HG03039 (cell line): ENCODE measurements around the gene SH3PXD2B.
"Not testable (repeated sequence)": the region's sequence is repeated elsewhere in the genome, so short reads cannot be mapped to it uniquely, and the experiment has no call there.

Experiments used
- ATAC-seq: cut with Tn5 transposase; IDR thresholded peaks from one replicate; pipeline ENCODE4 v1.9.1; 2021; ENCODE audit warnings: mild to moderate bottlenecking, moderate library complexity; ENCODE audit not compliant: unreplicated experiment

SH3PXD2B gene

DNA sequence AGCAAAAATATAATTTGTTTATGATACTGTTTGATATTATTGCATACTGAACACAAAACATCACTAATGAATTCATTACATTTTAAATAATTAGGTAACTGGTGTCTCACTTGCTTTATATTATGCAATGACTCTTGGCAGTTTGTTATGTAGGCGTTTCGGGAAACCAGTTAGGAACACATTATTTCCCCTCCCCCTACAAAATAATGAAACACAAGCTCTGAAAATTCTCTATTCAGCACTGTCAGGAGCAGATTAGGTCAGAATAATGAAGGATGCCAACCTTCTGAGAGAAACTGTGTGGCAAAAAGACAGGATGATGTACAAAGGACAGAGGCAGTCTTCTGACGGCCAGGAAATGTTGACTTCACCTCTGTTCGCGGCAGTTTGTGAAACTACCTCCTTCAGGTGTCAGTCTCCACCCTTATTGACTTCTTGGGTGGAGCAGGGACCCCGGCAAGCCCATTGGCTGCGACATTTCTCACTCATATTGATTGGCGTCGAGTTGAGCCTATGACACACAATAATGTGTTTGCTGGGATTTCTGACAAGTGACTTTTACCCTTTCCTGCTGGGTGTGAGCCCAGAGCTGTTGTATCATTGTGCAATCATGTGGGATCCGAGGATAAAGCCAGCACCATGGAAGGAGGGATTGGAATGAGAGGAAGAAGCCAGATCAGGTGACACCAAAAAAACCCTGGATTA, 33.9 kb downstream of the SH3PXD2B start:
- no peak for ATAC-seq

DNA sequence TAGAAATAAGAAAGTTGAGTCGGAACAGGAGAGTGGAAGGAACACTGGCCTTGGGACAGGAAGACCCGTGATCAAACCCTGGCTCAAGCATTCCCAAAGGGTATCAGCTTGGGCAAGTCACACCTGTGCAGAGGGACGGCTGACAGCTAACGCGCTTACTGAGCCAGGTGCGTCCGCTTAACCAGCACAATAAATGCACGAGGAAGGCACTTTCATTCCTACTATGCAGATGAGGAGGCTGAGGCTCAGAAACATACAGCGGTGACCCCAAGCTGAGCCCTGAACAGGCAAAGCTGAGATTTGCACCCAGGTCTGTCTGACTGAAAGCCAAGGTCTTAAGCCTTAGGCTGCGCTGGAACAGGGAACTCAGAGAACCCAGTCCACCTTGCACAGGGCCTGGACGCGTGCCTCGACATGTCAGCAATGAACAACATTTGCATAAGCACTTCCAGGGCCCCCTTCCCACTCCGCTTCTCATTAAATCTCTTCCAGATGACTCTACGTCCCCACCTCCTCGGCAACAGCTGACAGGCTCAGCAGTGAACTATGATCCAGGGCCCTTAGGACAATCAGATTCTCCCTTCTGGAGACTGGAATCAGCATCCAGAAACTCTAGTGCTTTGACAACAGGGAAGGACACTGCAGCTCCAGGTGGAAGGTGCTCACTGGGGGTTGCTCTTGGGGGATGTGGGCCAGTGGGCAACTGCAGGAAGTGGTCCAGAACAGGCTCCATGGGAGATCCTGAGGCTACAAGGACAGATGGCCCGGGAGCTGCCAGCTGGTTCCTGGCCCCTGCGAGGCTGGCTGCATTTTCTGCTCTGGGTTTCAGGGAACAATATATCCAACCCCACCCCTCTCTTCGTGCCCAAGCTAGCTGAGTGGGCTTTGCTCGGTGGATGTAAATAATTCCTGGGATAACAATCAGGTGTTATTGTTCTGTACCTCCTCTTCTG, 35.2 kb downstream of the SH3PXD2B start:
- ATAC-seq: no peak

DNA sequence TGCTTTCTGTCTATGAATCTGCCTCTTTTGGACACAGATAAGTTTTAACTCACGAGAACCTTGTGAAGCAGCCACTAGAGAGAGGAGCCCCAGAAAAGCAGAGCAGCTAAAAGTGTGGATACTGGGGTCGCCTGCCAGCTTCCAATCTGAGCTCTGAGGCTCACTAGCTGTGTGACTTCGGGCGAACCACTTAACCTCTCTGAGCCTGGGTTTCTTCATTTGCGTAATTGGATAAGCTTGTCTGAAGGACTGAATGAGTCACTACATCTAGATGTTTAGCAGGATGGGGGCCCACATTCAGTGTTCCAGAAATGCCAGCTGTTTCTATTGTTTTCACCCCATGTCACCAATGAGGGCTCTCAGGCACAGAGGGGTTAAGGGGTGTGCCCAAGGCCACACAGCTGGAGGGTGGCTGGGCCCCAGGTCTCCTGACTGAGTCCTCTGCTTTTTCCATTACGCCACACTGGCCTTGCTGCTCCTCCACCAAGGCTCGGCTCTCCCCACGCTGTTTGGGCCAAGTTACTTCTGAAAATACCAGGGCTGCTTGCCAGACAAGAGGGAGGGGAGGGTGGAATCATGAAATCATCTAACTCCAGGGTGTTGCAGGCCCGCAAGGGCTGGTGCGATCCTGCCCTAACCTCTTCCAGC, 36.2 kb downstream of the SH3PXD2B start:
- no peak for ATAC-seq

DNA sequence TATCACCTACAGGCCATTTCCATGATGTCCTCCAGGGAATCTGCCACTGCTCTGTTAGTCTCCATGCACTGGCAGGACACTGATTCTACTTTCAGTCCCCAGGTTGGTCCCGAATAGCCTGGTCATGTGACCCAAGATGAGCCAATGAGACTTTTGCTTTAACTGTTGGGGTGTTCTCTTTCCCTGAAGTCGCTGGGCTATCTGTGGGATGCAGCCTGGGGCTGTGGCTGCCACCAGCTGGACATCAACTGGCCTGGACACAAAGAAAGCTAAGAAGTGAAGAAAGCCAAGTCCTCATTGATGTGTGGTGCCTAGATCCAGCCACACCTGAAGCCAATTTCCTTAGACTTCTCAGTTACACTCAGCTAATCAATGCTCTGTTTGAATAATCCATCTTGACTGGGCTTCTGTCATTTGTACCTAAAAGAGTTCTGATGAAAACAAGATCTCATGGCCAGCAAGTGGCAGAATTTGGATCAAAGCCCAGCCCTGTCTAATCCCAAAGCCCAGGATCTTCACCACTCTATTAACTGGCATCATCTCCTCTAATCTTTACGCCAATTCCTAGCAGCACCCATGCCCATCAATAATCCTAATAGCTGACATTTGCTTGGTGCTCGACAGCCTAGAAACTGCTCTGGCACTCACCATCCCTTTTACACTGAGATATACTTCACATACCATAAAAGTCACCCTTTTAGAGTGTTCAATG, 37.0 kb downstream of the SH3PXD2B start:
- no peak for ATAC-seq

DNA sequence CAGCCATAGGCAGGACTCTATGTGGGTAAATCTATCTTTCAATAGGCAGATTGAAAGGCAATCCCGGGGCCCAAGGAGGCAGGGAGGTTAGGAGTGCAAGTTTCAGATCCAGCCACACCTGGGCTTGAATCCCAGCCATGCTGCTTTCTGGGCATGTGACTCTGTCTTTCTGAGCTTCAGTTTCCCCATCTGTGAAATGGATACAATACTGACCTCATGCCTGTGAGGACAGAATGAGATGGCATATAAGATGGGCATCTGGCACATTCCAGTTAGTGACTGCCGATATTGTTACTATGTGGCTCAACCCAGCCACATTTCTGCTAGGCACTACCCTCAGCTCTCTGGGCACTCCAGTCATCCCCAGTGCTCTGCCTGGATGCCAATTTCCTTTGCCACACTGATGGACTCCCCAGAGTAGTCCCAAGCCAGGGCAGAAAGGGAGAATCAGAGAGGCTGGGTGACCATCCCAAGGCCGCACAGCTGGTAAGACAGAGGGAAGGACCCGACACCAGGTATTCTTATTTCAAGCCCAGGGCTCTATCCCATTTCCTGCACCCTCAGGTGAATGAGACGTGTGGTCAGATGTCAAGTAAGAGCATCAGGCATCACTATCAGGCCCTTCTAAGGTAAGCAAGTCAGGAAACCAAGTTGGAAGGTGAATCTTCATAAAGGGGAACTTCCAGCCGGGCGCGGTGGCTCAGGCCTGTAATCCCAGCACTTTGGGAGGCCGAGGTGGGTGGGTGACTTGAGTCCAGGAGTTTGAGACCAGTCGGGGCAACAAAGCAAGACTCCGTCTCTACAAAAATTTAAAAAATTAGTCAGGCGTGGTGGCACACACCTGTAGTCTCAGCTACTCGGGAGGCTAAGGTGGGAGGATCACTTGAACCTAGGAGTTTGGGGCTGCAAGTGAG, 38.7 kb downstream of the SH3PXD2B start:
- ATAC-seq: no peak

DNA sequence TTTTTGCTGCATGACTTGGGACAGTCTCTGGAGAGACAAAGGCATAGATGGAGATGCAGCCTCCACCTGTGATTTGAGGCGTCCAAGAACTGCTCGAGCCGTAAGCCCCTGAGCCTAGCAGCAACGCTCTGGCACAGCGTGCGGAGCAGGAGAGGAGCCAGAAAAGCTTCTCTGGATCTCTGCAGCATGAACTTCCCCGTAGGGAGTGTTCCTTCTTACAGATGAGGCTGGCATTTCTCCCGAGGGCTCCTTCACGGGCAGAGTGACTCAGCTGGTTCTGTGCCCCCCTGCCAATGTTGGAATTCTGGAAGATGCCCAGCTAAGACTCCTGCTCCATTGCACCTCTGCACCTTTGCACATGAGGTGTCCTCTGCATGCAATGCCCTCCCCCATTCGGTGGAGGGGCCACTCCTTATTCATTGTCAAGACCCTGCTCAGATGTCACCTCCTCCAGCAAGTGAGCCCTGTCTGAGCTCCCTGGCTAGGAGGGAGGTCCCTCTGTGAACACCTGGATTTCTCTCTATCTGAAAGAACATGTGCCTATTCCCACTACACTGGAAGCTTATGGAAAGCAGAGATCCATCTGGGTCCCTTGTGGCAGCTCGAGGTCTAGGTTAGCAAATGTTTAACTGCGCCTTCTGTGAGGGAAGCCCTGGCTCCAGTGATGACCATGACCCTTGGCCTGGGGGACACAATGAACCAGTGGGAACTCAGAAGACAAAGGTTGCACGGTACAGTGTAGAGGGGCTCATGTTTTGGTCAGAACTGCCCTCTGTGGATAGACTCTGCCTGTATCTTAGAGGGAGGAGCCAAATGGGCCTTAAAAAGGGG, 39.6 kb downstream of the SH3PXD2B start:
- ATAC-seq: no peak

DNA sequence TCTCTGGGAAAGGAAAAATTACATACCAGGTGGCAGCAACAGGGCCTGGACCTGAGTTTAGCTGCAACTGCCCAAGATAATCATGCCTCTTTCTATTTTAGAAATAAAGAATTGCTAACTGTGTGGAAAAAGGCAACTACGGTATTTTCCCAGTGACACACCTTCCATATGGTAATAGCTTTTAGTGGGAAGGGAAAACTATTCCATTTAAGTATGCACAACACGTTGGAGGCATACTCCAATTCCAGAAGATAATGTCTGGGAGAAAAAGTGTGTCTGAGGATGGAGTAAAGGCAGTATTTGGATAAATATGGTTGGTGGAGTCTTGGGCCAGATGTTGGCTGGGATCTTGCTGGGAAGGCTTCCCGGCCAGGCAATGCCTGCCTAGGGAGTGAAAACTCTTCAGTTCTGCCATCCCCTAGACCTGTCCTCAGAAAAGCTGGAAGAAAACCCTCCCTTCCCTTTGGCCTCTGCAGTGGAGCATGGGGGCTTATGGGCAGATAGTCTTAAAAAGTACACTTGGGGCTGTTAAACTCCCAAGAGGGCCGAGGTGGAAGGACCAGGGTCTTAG, 40.6 kb downstream of the SH3PXD2B start:
- no peak for ATAC-seq

DNA sequence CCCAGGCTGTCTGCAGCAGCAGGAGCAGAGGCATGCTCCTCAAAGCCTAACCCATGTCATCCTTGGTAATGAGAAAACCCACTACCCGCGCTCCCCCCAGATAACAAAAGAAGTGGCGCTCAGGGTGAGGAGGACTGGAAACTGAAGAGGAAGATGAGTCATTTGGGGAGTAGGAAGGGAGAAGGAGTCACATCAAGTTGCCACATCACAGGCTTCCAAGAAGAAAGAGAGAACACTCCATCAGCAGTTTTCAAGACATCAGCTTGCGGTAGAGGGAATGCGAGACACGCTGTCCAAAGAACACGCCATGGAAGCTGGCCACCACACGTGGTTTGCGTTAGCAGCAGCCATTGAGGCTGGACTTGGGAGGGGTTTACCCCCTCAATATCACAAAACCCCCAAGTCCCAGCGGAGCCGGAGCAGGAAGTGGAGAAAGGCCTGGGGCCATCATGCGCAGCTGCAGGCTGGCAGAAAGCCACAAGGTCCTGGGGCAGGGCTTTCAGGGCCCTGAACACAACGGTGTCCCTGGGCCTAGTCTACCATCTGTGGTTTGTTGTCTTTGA, 41.5 kb downstream of the SH3PXD2B start:
- no peak for ATAC-seq

DNA sequence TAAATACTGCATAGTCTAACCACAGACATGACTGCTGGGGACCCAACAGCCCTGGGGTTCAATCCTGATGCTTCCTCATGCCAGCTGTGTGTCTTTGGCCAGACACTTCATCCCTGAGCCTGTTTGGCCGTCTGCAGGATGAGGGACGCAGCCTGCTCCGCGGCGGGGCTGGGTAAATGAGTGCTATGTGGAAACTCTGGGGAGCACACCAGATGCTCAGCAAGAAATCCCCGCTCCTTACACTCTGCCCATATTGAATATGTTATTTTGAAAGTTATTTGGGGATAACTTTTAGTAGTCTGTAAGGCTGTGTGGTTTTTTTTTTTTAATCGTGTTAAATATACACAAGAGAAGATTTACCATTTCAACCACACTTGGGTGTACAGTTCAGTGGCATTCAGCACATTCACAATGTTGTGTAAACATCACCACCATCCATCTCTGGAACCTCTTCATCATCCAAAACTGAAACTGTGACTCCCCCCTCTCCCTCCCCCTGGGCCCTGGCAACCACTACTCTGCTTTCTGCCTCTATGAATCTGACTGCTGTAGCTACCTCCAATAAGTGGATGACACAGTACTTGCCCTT, 42.7 kb downstream of the SH3PXD2B start:
- no peak for ATAC-seq

DNA sequence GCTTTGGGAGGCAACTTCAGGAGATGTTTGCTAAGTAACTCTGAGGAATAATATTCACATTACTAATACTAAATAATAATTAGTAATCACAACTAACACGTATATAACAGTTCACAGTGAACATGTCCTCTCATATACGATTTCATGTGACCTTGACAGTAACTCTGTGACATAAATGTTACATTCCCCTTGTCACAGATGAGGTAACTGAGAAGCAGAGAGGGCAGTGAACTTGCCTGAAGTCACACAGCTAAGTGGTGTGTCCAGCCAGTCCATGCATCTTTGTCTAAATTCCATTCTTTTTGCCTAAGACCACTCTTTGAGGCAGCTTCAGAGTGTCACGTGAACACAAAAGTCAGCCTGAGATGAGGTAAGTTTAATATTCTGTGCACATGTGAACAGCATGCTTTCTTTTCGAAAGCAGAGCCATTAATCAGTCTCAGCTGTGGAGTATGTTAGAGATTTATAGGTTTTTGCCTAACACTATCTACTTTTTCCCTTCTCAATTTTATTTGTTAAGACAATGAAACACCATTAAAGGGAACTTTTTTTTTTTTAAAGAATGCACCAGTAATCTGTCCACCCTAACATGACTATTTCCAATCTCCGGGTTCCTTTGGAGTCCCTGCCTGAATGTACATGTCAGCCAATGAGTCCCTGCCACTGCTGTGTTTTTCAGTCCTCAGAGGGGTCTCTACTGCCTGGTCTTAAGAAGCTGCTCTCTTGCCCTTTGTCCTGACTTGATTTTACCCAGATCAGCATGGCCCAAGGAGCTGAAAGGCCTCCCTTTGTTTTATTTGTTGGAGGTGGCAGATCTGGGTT, 43.5 kb downstream of the SH3PXD2B start:
- no peak for ATAC-seq

DNA sequence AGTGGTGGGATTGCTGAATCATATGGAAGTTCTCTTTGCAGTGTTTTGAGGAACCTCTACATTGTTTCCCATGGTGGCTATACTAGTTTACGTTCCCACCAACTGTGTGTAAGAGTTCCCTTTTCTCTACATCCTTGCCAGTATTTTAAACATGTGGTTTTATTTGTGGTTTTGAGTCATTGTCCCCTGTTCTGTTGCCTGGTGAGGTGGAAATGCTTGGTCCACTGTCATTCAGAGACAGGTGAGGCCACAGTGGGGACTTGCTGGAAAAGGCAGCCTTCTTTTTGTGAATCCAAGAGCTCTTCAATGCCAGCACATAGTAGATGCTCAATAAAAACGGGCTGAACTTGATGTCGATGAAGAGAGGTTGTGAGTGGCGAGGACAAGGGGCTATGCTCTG, 44.2 kb downstream of the SH3PXD2B start:
- ATAC-seq: no peak

DNA sequence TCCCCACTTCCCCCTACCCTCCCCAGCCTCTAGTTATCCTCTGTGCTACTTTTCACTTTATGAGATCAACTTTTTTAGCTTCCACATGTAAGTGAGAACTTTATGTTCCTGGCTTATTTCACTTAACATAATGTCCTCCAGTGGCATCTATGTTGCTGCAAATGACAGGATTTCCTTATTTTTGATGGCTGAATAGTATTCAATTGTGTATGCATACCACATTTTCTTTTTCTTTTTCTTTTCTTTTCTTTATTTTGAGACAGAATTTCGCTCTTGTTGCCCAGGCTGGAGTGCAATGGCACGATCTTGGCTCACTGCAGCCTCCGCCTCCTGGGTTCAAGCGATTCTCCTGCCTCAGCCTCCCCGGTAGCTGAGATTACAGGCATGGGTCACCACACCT, 44.8 kb downstream of the SH3PXD2B start:
- ATAC-seq: not testable (repeated sequence)

DNA sequence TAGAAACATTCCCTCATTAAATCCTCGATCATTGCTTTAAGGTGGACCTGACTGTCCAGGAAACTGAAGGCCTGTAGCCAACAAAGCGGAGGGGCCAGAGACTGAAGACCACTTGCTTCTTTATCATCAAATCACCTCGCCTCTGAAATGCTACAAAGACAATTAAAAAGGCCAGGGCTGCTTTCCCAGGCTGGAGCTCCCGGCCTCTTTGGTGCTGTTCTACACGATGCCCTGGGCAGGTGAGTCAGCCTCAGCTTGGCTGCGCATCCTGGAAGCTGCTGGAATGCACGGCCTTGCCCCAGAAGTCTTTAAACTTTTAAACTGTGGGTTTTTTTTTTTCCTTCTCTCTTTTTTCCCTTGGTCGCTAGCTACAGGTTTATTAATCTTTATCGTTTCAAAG, 46.5 kb downstream of the SH3PXD2B start:
- ATAC-seq: no peak

DNA sequence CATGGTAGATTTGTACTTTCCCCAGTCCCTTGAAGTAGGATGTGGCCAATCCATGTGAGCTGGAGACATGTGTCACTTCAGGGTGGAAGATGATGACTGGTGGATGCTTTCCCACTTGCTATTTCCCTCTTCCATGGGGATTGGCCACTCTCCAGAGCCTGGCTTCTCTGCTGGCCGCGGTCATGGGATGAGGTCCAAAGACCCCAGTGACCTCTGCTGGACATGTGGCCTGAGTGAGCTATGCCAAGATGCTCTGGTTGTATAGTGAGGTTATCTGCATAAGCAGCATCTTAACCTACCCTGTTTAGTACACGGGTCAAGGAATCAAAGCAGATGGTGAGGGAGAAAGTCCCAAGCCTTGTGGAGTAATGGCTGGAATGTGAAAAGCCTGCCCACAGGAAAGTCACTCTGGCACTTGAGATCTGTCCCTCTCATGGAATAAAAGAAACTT, 47.1 kb downstream of the SH3PXD2B start:
- no peak for ATAC-seq

DNA sequence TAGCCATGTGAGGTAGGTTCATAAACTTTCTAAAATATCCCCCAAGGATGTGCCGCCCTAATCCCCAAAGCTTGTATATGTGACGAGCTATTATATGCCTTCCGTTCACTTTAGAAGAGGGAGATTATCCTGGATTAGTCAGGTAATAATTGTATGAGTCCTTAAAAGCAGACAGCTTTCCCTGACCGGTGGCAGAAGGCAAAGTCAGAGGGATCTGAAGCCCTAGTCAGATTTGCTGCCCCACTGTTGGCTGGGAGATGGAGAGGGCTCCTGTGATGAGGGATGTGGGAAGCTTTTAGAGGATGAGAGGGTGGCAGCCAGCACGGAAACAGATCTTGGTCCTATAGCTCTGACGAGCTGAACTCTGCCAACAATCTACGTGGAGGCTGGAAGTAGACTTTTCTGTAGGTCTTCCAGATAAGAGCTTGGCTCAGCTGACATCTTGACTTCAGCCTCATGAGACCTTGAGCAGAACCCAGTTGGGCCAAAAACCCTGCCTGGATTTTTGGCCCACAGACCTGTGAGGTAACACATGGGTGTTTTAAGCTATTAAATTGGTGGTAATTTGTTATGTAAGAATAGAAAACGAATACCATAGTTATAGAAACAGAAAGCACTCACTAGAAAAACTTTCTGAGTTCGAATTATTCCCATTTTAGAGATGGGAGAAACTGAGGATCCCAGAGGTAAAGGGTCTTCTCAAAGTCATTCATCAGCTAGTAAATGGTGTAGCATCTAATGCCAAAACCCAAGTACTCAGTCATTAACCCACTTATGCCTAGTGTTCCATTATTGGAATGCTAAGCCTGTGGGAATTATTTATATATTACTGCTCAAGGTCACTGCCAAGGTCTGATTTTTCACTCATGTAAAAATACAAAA, 48.9 kb downstream of the SH3PXD2B start:
- ATAC-seq: no peak

DNA sequence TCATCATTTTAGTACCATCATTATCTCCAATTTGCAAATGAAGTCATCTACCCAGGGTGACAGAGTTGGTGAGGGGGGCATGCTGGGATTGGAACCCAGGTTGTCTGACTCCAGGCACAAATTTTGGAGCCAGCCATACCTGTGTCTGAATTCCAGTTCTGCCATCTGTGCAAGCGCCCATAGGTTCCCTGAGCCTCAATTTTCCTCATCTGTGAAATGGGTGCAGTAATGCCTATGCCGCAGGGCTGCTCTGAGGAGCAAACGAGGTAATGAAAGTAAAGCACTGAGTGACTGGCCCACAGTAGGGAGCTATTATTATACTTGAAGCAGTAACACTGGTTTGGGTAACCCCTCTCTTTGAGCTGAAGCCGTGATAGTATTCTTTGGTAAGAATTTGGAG, 49.6 kb downstream of the SH3PXD2B start:
- no peak for ATAC-seq
